Vagina (tissue), 2 donors: Measurements from ENCODE around the gene C10orf95. TPM values are rescaled to one million over a fixed set of nuclear protein-coding genes. Genes with fewer than 3 reads are reported as not detected.

Source experiments
- DNase-seq, 2 donors: peaks; one replicate each; pipeline ENCODE4 v3.0.0-alpha.2; 2017; ENCODE audit errors: extremely low spot score in 2 of 2
- H3K27ac ChIP-seq: fragments of 200-600 bp; sonication (generic); one replicate; pipeline ENCODE4 v1.5.1; 2019
- H3K27me3 ChIP-seq: fragments of 200-600 bp; sonication (generic); one replicate; pipeline ENCODE4 v1.5.1; 2019
- H3K36me3 ChIP-seq, 2 donors: fragments of 200-600 bp; sonication (generic); one replicate each; pipeline ENCODE4 v1.5.1; 2017 to 2019
- H3K4me1 ChIP-seq: fragments of 200-600 bp; sonication (generic); one replicate; pipeline ENCODE4 v1.5.1; 2019
- H3K4me3 ChIP-seq, 2 donors: fragments of 200-600 bp; sonication (generic); 1 replicate in 1 of 2; 2 replicates in 1 of 2; pipeline ENCODE4 v1.5.1; 2016 to 2019
- H3K9me3 ChIP-seq: fragments of 200-600 bp; sonication (generic); one replicate; pipeline ENCODE4 v1.5.1; 2019
- POLR2A ChIP-seq, 2 donors: fragments of 450-650 bp; IDR thresholded peaks; one replicate each; pipeline ENCODE4 v1.6.1; 2017; ENCODE audit warnings: antibody characterized with exemption in 2 of 2, mild to moderate bottlenecking in 2 of 2, moderate library complexity in 2 of 2
- POLR2AphosphoS5 ChIP-seq, 2 donors: sonication (generic); formaldehyde crosslinking; IDR thresholded peaks; one replicate each; pipeline ENCODE4 v1.9.0; 2017; ENCODE audit warnings: antibody characterized with exemption in 2 of 2, mild to moderate bottlenecking in 2 of 2, low read depth in 1 of 2; ENCODE audit not compliant: insufficient read depth in 1 of 2
- intact Hi-C: fragments of 100-400 bp; cut with DNase I; formaldehyde crosslinking; loops from one replicate; pipeline ENCODE4 v1.15.1; 2023
- total RNA-seq: library from RNA; depleted of rRNA; stranded (reverse); fragments of >200 nt; gene quantifications from one replicate; pipeline ENCODE4 v1.2.3, GENCODE V29; 2016
- TF ChIP-seq, protein P1 (sequence below), 3 experiments: fragments of 450-650 bp in 2 of 3; fragments of 200-600 bp in 1 of 3; sonication (generic) in 1 of 3; IDR thresholded peaks; one replicate each; pipeline ENCODE4 v1.5.1; 2017 to 2019; ENCODE audit warnings: antibody characterized with exemption in 3 of 3, mild to moderate bottlenecking in 2 of 3, moderate library complexity in 2 of 3

C10orf95 gene
- total RNA-seq, 1 donor from 2014 or later = not detected

DNA sequence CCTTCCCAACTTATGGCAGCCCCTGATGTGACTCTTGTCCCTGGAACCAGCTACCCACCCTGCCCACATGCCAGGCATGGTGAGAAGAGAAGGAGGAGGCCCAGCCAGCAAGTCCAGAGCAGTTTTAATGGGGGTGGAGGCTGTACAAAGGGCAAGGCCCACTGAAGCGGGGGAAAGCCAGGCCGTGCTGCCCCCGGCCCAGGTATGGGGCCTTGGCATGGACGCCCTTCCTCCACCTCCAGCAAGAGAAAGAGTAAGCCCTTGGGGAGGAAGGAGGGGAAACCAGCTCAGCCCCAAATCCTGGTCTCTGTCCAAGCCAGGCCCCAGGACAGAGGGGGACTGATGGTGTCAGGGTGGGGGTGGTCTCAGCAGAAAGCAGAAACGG, 48.8 kb downstream of the C10orf95 start:
- Histone ChIP-seq H3K9me3 (no peaks in the 10 kb centered on the region), H3K4me1 (peaks cover 20% of the 10 kb centered on the region), H3K36me3 (peaks cover 0 to 4% of the 10 kb centered on the region in 2 donors), H3K4me3 (no peak overlapping the region), H3K27ac (no peak overlapping the region), H3K27me3 (no peaks in the 10 kb centered on the region)
- intact Hi-C loops = no loop called here
- no peak for DNase-seq
- TF ChIP-seq POLR2AphosphoS5 (IDR thresholded peaks at IDR 0.05; ENCODE audit: insufficient read depth in 1 of 2, low read depth in 1 of 2) (no peak), POLR2A (IDR thresholded peaks at IDR 0.05) (no peak)
- TF ChIP-seq, protein P1, sequence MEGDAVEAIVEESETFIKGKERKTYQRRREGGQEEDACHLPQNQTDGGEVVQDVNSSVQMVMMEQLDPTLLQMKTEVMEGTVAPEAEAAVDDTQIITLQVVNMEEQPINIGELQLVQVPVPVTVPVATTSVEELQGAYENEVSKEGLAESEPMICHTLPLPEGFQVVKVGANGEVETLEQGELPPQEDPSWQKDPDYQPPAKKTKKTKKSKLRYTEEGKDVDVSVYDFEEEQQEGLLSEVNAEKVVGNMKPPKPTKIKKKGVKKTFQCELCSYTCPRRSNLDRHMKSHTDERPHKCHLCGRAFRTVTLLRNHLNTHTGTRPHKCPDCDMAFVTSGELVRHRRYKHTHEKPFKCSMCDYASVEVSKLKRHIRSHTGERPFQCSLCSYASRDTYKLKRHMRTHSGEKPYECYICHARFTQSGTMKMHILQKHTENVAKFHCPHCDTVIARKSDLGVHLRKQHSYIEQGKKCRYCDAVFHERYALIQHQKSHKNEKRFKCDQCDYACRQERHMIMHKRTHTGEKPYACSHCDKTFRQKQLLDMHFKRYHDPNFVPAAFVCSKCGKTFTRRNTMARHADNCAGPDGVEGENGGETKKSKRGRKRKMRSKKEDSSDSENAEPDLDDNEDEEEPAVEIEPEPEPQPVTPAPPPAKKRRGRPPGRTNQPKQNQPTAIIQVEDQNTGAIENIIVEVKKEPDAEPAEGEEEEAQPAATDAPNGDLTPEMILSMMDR (IDR thresholded peaks at IDR 0.05) = no peak

DNA sequence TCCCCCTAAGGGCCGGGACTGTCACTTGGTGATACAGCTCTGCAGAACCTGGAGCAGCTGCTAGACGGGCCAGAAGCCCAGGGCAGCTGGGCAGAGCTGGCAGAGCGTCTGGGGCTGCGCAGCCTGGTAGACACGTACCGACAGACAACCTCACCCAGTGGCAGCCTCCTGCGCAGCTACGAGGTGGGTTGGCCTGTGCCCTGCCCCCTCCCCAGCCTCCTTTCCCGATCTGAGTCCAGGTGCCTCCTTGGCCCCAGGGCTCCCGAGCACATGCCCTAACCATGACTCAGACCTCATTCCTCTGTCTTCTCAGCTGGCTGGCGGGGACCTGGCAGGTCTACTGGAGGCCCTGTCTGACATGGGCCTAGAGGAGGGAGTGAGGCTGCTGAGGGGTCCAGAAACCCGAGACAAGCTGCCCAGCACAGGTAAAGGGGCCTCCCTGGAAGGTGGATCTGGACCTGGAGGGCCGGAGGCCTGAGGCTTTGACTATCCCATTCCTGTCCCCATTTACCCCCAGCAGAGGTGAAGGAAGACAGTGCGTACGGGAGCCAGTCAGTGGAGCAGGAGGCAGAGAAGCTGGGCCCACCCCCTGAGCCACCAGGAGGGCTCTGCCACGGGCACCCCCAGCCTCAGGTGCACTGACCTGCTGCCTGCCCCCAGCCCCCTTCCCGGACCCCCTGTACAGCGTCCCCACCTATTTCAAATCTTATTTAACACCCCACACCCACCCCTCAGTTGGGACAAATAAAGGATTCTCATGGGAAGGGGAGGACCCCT, 49.4 kb downstream of the C10orf95 start:
- peaks cover 24% of the 10 kb centered on the region for H3K4me1 ChIP-seq
- no peaks in the 10 kb centered on the region for H3K27me3 ChIP-seq
- H3K36me3 ChIP-seq = peaks cover 0 to 4% of the 10 kb centered on the region in 2 donors
- no peak for DNase-seq
- H3K9me3 ChIP-seq = no peaks in the 10 kb centered on the region
- H3K27ac ChIP-seq = no peak overlapping the region
- TF ChIP-seq POLR2AphosphoS5 (IDR thresholded peaks at IDR 0.05; ENCODE audit: insufficient read depth in 1 of 2, low read depth in 1 of 2) (no peak), POLR2A (IDR thresholded peaks at IDR 0.05) (no peak)
- TF ChIP-seq, protein P1 (IDR thresholded peaks at IDR 0.05) = no peak
- H3K4me3 ChIP-seq = no peak overlapping the region
- intact Hi-C loops = no loop called here

DNA sequence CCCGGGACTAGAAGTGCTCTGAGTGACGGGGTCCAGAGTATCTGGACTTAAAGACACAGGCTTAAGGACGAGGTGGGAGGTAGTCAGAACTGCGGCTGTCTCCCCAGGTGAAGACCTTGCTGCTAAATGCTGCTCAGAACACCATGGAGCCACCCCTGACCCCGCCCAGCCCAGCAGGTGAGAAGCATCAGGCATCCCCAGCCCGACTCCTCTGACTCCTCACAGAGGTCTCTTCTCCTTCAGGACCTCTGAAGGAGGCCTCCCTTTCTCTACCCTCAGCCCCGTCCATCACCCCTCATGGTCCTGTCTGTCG, 50.0 kb downstream of the C10orf95 start:
- peaks cover 0 to 4% of the 10 kb centered on the region in 2 donors for H3K36me3 ChIP-seq
- H3K27me3 ChIP-seq = no peaks in the 10 kb centered on the region
- no peaks in the 10 kb centered on the region for H3K9me3 ChIP-seq
- intact Hi-C loops = no loop called here
- H3K27ac ChIP-seq = no peak overlapping the region
- peaks cover 31% of the 10 kb centered on the region for H3K4me1 ChIP-seq
- no peak overlapping the region for H3K4me3 ChIP-seq
- TF ChIP-seq POLR2A (IDR thresholded peaks at IDR 0.05) (no peak), POLR2AphosphoS5 (IDR thresholded peaks at IDR 0.05; ENCODE audit: insufficient read depth in 1 of 2, low read depth in 1 of 2) (no peak)
- TF ChIP-seq, protein P1 (IDR thresholded peaks at IDR 0.05) = no peak
- DNase-seq = no peak

DNA sequence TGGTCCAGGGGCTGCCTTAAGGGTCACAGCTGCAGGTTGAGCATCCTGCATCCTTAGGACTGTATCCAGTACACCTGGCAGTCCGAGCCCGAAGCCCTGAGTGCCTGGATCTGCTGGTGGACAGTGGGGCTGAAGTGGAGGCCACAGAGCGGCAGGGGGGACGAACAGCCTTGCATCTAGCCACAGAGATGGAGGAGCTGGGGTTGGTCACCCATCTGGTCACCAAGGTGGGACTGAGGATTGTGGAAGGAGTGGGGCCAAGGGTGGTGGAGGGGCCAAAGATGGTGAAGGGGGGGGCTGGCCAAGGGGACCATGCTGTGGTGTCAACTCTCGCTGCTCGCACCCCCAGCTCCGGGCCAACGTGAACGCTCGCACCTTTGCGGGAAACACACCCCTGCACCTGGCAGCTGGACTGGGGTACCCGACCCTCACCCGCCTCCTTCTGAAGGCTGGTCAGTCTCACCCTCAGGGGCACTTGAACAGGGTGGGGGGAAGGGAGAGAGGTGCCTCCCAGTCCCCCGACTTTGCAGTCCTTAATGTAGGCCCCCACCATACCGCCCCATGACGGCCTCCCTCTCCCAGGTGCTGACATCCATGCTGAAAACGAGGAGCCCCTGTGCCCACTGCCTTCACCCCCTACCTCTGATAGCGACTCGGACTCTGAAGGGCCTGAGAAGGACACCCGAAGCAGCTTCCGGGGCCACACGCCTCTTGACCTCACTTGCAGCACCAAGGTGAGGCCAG, 50.6 kb downstream of the C10orf95 start:
- intact Hi-C loops = no loop called here
- Histone ChIP-seq H3K4me3 (no peak overlapping the region), H3K9me3 (no peaks in the 10 kb centered on the region), H3K36me3 (peaks cover 0 to 4% of the 10 kb centered on the region in 2 donors), H3K4me1 (peaks cover 36% of the 10 kb centered on the region), H3K27ac (no peak overlapping the region), H3K27me3 (no peaks in the 10 kb centered on the region)
- TF ChIP-seq POLR2AphosphoS5 (IDR thresholded peaks at IDR 0.05; ENCODE audit: insufficient read depth in 1 of 2, low read depth in 1 of 2) = no peak
- TF ChIP-seq POLR2A (IDR thresholded peaks at IDR 0.05) = no peak
- TF ChIP-seq, protein P1 (IDR thresholded peaks at IDR 0.05) = no peak
- DNase-seq = no peak

DNA sequence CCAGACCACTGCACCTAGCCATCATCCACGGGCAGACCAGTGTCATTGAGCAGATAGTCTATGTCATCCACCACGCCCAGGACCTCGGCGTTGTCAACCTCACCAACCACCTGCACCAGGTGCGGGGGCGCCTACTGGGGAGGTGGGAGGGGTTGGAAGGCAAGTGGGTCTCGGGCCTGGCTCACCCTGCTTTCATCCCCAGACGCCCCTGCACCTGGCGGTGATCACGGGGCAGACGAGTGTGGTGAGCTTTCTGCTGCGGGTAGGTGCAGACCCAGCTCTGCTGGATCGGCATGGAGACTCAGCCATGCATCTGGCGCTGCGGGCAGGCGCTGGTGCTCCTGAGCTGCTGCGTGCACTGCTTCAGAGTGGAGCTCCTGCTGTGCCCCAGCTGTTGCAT, 51.3 kb downstream of the C10orf95 start:
- no peak for DNase-seq
- TF ChIP-seq, protein P1 (IDR thresholded peaks at IDR 0.05) = no peak
- TF ChIP-seq POLR2A (IDR thresholded peaks at IDR 0.05) (no peak), POLR2AphosphoS5 (IDR thresholded peaks at IDR 0.05; ENCODE audit: insufficient read depth in 1 of 2, low read depth in 1 of 2) (no peak)
- no peaks in the 10 kb centered on the region for H3K9me3 ChIP-seq
- peak overlapping the region in 1 of 2 donors; percentile 65 for H3K4me3 ChIP-seq
- peaks cover 0 to 4% of the 10 kb centered on the region in 2 donors for H3K36me3 ChIP-seq
- H3K4me1 ChIP-seq = peaks cover 39% of the 10 kb centered on the region
- H3K27ac ChIP-seq = peak overlapping the region; percentile 95
- intact Hi-C loops = no loop called here
- no peaks in the 10 kb centered on the region for H3K27me3 ChIP-seq
